ENCODE data around the gene BTAF1. TPM values are rescaled to one million over a fixed set of nuclear protein-coding genes. Genes with fewer than 3 reads are reported as not detected.

Gene BTAF1
- polyA plus RNA-seq, 1 donor (not counting 4 experiments of a cell fraction or from before 2014, with no cell fraction given), result 42.9 TPM

GRCh38 chr10:91907914-91908336, 15.6 kb upstream of the BTAF1 start:
- Histone ChIP-seq H3K27ac (ENCODE audit: control insufficient read depth, insufficient read depth, low read length) (no peak overlapping the region), H3K36me3 (ENCODE audit: control insufficient read depth in 2 of 2, extremely low read depth in 1 of 2, insufficient read depth in 2 of 2, low read length in 2 of 2) (peaks cover 0 to 3% of the 10 kb centered on the region in 2 experiments), H3K9ac (ENCODE audit: control insufficient read depth, extremely low read depth, insufficient read depth, low read length) (peak overlapping the region; percentile 20), H2AFZ (ENCODE audit: control insufficient read depth, low read length) (peak overlapping the region; percentile 89), H3K79me2 (ENCODE audit: control insufficient read depth, insufficient read depth, low read length) (no peaks in the 10 kb centered on the region), H3K9me3 (ENCODE audit: control insufficient read depth, low read depth, low read length) (no peaks in the 10 kb centered on the region), H3K4me2 (ENCODE audit: control insufficient read depth, extremely low read depth, insufficient read depth, low read depth, low read length) (peak overlapping the region; percentile 88), H3K4me3 (ENCODE audit: control insufficient read depth in 2 of 3, extremely low read depth in 1 of 3, insufficient read depth in 2 of 3, low read depth in 1 of 3, low read length in 3 of 3) (peak overlapping the region; percentile 42 to 74 (median 67)), H3K4me1 (ENCODE audit: control insufficient read depth, extremely low read depth, insufficient read depth, low read length) (peaks cover 3% of the 10 kb centered on the region), H3K27me3 (ENCODE audit: control insufficient read depth, extremely low read depth, insufficient read depth, low read length) (no peaks in the 10 kb centered on the region), H4K20me1 (ENCODE audit: control insufficient read depth, extremely low read depth, insufficient read depth, low read length) (no peaks in the 10 kb centered on the region), H3K9me1 (ENCODE audit: control insufficient read depth, extremely low read depth, insufficient read depth, low read length) (no peaks in the 10 kb centered on the region)
- dilution Hi-C loops (cut with MboI; ENCODE audit: extremely low pct_ligation_motif_present, low sequenced_read_pairs), result no loop called here
- TF ChIP-seq EZH2 (IDR thresholded peaks at IDR 0.05; ENCODE audit: low read length), result no peak
- TF ChIP-seq CTCF (optimal IDR thresholded peaks at IDR 0.05 in 1 of 3, IDR thresholded peaks at IDR 0.05 in 1 of 3, conservative IDR thresholded peaks at IDR 0.05 in 1 of 3; ENCODE audit: extremely low read depth in 1 of 3, insufficient read depth in 2 of 3, low read length in 3 of 3), result no peak
- DNase-seq (ENCODE audit: low read depth, low spot score) (no peak), FAIRE-seq (no peak)

GRCh38 chr10:91908337-91909116, 15.0 kb upstream of the BTAF1 start:
- DNase-seq (ENCODE audit: low read depth, low spot score), result no peak
- peak overlapping the region; percentile 20 for H3K9ac ChIP-seq (ENCODE audit: control insufficient read depth, extremely low read depth, insufficient read depth, low read length)
- no peak overlapping the region for H3K27ac ChIP-seq (ENCODE audit: control insufficient read depth, insufficient read depth, low read length)
- no peak for FAIRE-seq
- H3K9me3 ChIP-seq (ENCODE audit: control insufficient read depth, low read depth, low read length), result no peaks in the 10 kb centered on the region
- peak overlapping the region; percentile 42 to 74 (median 67) for H3K4me3 ChIP-seq (ENCODE audit: control insufficient read depth in 2 of 3, extremely low read depth in 1 of 3, insufficient read depth in 2 of 3, low read depth in 1 of 3, low read length in 3 of 3)
- H3K9me1 ChIP-seq (ENCODE audit: control insufficient read depth, extremely low read depth, insufficient read depth, low read length), result no peaks in the 10 kb centered on the region
- no peaks in the 10 kb centered on the region for H3K79me2 ChIP-seq (ENCODE audit: control insufficient read depth, insufficient read depth, low read length)
- peaks cover 0 to 3% of the 10 kb centered on the region in 2 experiments for H3K36me3 ChIP-seq (ENCODE audit: control insufficient read depth in 2 of 2, extremely low read depth in 1 of 2, insufficient read depth in 2 of 2, low read length in 2 of 2)
- peak; percentile 32 to 90 (median 48) for TF ChIP-seq CTCF (optimal IDR thresholded peaks at IDR 0.05 in 1 of 3, IDR thresholded peaks at IDR 0.05 in 1 of 3, conservative IDR thresholded peaks at IDR 0.05 in 1 of 3; ENCODE audit: extremely low read depth in 1 of 3, insufficient read depth in 2 of 3, low read length in 3 of 3)
- TF ChIP-seq EZH2 (IDR thresholded peaks at IDR 0.05; ENCODE audit: low read length), result no peak
- H3K4me1 ChIP-seq (ENCODE audit: control insufficient read depth, extremely low read depth, insufficient read depth, low read length), result peaks cover 3% of the 10 kb centered on the region
- dilution Hi-C loops (cut with MboI; ENCODE audit: extremely low pct_ligation_motif_present, low sequenced_read_pairs), result no loop called here
- no peaks in the 10 kb centered on the region for H3K27me3 ChIP-seq (ENCODE audit: control insufficient read depth, extremely low read depth, insufficient read depth, low read length)
- H4K20me1 ChIP-seq (ENCODE audit: control insufficient read depth, extremely low read depth, insufficient read depth, low read length), result no peaks in the 10 kb centered on the region
- peak overlapping the region; percentile 88 for H3K4me2 ChIP-seq (ENCODE audit: control insufficient read depth, extremely low read depth, insufficient read depth, low read depth, low read length)
- peak overlapping the region; percentile 89 for H2AFZ ChIP-seq (ENCODE audit: control insufficient read depth, low read length)

Data from keratinocyte (primary cell).